GM12874 (cell line): Measurements from ENCODE around the gene KRT82.

Source experiments
- CTCF ChIP-seq: IDR thresholded peaks from 2 replicates; pipeline ENCODE4 v1.5.1; 2011; ENCODE audit warnings: low read depth, mild to moderate bottlenecking, control low read depth, low read length, moderate library complexity; ENCODE audit not compliant: insufficient read depth

Gene KRT82

GRCh38 chr12:52368508-52368907 is 37.6 kb downstream of the KRT82 start:
- no peak for TF ChIP-seq CTCF

GRCh38 chr12:52367876-52368275 is 38.3 kb downstream of the KRT82 start:
- no peak for TF ChIP-seq CTCF

GRCh38 chr12:52366738-52367485 is 39.2 kb downstream of the KRT82 start, which contains the start of gene KRT85:
Gene KRT85, minus strand, starts transcription at chr12:52367481. Its CDS starts 76 bp downstream, at chr12:52367405.
- TF ChIP-seq CTCF: no peak

- no peak for TF ChIP-seq CTCF
These were observed 41.1 kb downstream of the KRT82 start for GRCh38 chr12:52364901-52365489.

GRCh38 chr12:52364061-52364460 is 42.1 kb downstream of the KRT82 start:
- no peak for TF ChIP-seq CTCF

GRCh38 chr12:52363111-52363679 is 42.9 kb downstream of the KRT82 start:
- no peak for TF ChIP-seq CTCF

- TF ChIP-seq CTCF: peak; percentile 44; the same call in 1 of the 2 replicates
These were observed 43.9 kb downstream of the KRT82 start for GRCh38 chr12:52362118-52362726.
